IPS-20b (cell line): ENCODE data around the gene ARSA.
"Not testable (repeated sequence)": the region's sequence is repeated elsewhere in the genome, so short reads cannot be mapped to it uniquely, and the experiment has no call there.

Experiments
- H3K27ac ChIP-seq: one replicate; pipeline ENCODE4 v1.5.1; 2013; ENCODE audit warnings: low read length
- H3K27me3 ChIP-seq: 2 replicates; pipeline ENCODE4 v1.6.1; 2013; ENCODE audit warnings: mild to moderate bottlenecking, low read length, inconsistent platforms; ENCODE audit not compliant: insufficient read depth
- H3K36me3 ChIP-seq: 2 replicates; pipeline ENCODE4 v1.6.1; 2013; ENCODE audit warnings: low read depth, mild to moderate bottlenecking, inconsistent platforms, low read length, moderate library complexity; ENCODE audit not compliant: insufficient read depth
- H3K4me1 ChIP-seq: 2 replicates; pipeline ENCODE4 v1.6.1; 2013; ENCODE audit warnings: mild to moderate bottlenecking, control low read depth, inconsistent platforms, low read length, moderate library complexity; ENCODE audit not compliant: insufficient read depth
- H3K4me3 ChIP-seq: 2 replicates; pipeline ENCODE4 v1.5.1; 2013; ENCODE audit warnings: mild to moderate bottlenecking, low read length, inconsistent platforms
- H3K9ac ChIP-seq: 2 replicates; pipeline ENCODE4 v1.6.1; 2013; ENCODE audit warnings: low read depth, mild to moderate bottlenecking, inconsistent platforms, low read length, moderate library complexity
- H3K9me3 ChIP-seq: 2 replicates; pipeline ENCODE4 v1.6.1; 2013; ENCODE audit warnings: mild to moderate bottlenecking, low read depth, low read length, inconsistent platforms; ENCODE audit not compliant: insufficient read depth

The ARSA gene

GRCh38 chr22:50612528-50613221 is 15.3 kb downstream of the ARSA start:
- no peaks in the 10 kb centered on the region for H3K4me1 ChIP-seq

GRCh38 chr22:50612168-50612527 is 15.8 kb downstream of the ARSA start:
- Histone ChIP-seq H3K27ac (no peak overlapping the region), H3K9ac (no peak overlapping the region), H3K9me3 (no peaks in the 10 kb centered on the region), H3K36me3 (no peaks in the 10 kb centered on the region), H3K27me3 (peaks cover 30% of the 10 kb centered on the region), H3K4me1 (no peaks in the 10 kb centered on the region), H3K4me3 (no peak overlapping the region)

More at GRCh38 chr22:50612528-50613221, 15.3 kb downstream of the ARSA start:
- H3K9me3 ChIP-seq = no peaks in the 10 kb centered on the region
- peaks cover 24% of the 10 kb centered on the region for H3K27me3 ChIP-seq
- H3K9ac ChIP-seq = no peak overlapping the region
- H3K4me3 ChIP-seq = no peak overlapping the region
- H3K27ac ChIP-seq = no peak overlapping the region
- H3K36me3 ChIP-seq = no peaks in the 10 kb centered on the region

- Histone ChIP-seq H3K9me3 (no peaks in the 10 kb centered on the region), H3K9ac (no peak overlapping the region), H3K27ac (no peak overlapping the region), H3K27me3 (peaks cover 34% of the 10 kb centered on the region), H3K36me3 (no peaks in the 10 kb centered on the region), H3K4me3 (no peak overlapping the region), H3K4me1 (no peaks in the 10 kb centered on the region)
Observed at GRCh38 chr22:50611341-50612060, 16.5 kb downstream of the ARSA start.

GRCh38 chr22:50610581-50610980 is 17.4 kb downstream of the ARSA start:
- Histone ChIP-seq H3K9ac (no peak overlapping the region), H3K9me3 (no peaks in the 10 kb centered on the region), H3K27me3 (peaks cover 43% of the 10 kb centered on the region), H3K27ac (no peak overlapping the region), H3K4me1 (no peaks in the 10 kb centered on the region), H3K36me3 (no peaks in the 10 kb centered on the region), H3K4me3 (no peak overlapping the region)

- H3K4me3 ChIP-seq = no peak overlapping the region
- peaks cover 49% of the 10 kb centered on the region for H3K27me3 ChIP-seq
- H3K36me3 ChIP-seq = no peaks in the 10 kb centered on the region
- no peak overlapping the region for H3K9ac ChIP-seq
- H3K4me1 ChIP-seq = no peaks in the 10 kb centered on the region
- no peak overlapping the region for H3K27ac ChIP-seq
- no peaks in the 10 kb centered on the region for H3K9me3 ChIP-seq
Observed at GRCh38 chr22:50610041-50610451, 17.9 kb downstream of the ARSA start.

GRCh38 chr22:50609599-50609998 is 18.4 kb downstream of the ARSA start:
- no peak overlapping the region for H3K4me3 ChIP-seq
- H3K27ac ChIP-seq = no peak overlapping the region
- H3K9ac ChIP-seq = no peak overlapping the region
- H3K36me3 ChIP-seq = no peaks in the 10 kb centered on the region
- H3K27me3 ChIP-seq = peaks cover 53% of the 10 kb centered on the region
- no peaks in the 10 kb centered on the region for H3K4me1 ChIP-seq
- H3K9me3 ChIP-seq = no peaks in the 10 kb centered on the region

GRCh38 chr22:50608996-50609395 is 19.0 kb downstream of the ARSA start:
- no peak overlapping the region for H3K9ac ChIP-seq
- no peaks in the 10 kb centered on the region for H3K4me1 ChIP-seq
- H3K4me3 ChIP-seq = no peak overlapping the region
- peaks cover 59% of the 10 kb centered on the region for H3K27me3 ChIP-seq
- no peaks in the 10 kb centered on the region for H3K9me3 ChIP-seq
- no peaks in the 10 kb centered on the region for H3K36me3 ChIP-seq
- no peak overlapping the region for H3K27ac ChIP-seq

- H3K9ac ChIP-seq, H3K9me3 ChIP-seq, H3K36me3 ChIP-seq, H3K4me1 ChIP-seq, H3K27ac ChIP-seq, H3K4me3 ChIP-seq: not testable (repeated sequence)
- H3K27me3 ChIP-seq = peaks cover 59% of the 10 kb centered on the region
Observed at GRCh38 chr22:50608058-50608840, 19.7 kb downstream of the ARSA start.

- Histone ChIP-seq H3K27me3 (peaks cover 60% of the 10 kb centered on the region), H3K36me3 (no peaks in the 10 kb centered on the region), H3K9ac (no peak overlapping the region)
Observed at GRCh38 chr22:50607659-50608020, 20.3 kb downstream of the ARSA start.

GRCh38 chr22:50606946-50607658 is 20.9 kb downstream of the ARSA start:
- H3K9ac ChIP-seq = no peak overlapping the region
- peaks cover 61% of the 10 kb centered on the region for H3K27me3 ChIP-seq
- no peaks in the 10 kb centered on the region for H3K9me3 ChIP-seq
- H3K36me3 ChIP-seq = no peaks in the 10 kb centered on the region
- H3K4me1 ChIP-seq = no peaks in the 10 kb centered on the region
- no peak overlapping the region for H3K27ac ChIP-seq
- no peak overlapping the region for H3K4me3 ChIP-seq

More at GRCh38 chr22:50607659-50608020, 20.3 kb downstream of the ARSA start:
- Histone ChIP-seq H3K4me1 (no peaks in the 10 kb centered on the region), H3K27ac (no peak overlapping the region), H3K4me3 (no peak overlapping the region), H3K9me3 (no peaks in the 10 kb centered on the region)

GRCh38 chr22:50606165-50606945 is 21.6 kb downstream of the ARSA start:
- Histone ChIP-seq H3K27me3 (peaks cover 69% of the 10 kb centered on the region), H3K36me3 (no peaks in the 10 kb centered on the region), H3K9ac (no peak overlapping the region), H3K4me1 (no peaks in the 10 kb centered on the region), H3K27ac (no peak overlapping the region), H3K4me3 (no peak overlapping the region), H3K9me3 (no peaks in the 10 kb centered on the region)
